ENCODE measurements around the gene LRRC40.

- TF ChIP-seq CTCF (conservative IDR thresholded peaks at IDR 0.05) (no peak), EZH2 (IDR thresholded peaks at IDR 0.05; ENCODE audit: low read depth) (no peak)
Observed at GRCh38 chr1:70204600-70204999, 779 bp downstream of the LRRC40 start.

All from PC-9 (cell line).